Measurements from ENCODE around the gene DVL2. TPM values are rescaled to one million over a fixed set of nuclear protein-coding genes. Genes with fewer than 3 reads are reported as not detected.

DVL2 gene
- total RNA-seq, 4 donors from 2014 or later: 35.9 to 182 (median 69.2) TPM

DNA sequence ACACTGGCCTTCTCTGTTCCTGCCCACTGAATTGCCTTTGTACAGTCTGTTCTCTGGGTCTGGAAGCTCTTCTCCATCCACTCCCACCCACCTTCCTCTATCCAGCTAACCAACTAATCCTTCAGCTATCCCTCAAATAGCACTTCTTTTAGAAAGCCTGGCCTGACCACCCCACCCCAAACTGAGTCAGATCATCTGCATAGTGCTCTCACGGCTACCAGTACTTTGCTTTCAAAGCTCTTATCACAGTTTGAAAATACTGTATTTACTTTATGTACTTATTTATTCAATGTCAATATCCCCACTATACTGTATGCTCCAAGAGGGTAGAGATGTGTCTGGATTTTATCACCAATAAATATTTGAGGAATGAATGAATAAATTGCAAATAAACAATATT lies 32.5 kb upstream of the DVL2 start:
- no peaks in the 10 kb centered on the region for H3K9me3 ChIP-seq
- peaks cover 0 to 59% (median 26%) of the 10 kb centered on the region in 4 donors for H3K4me1 ChIP-seq
- H3K4me3 ChIP-seq: no peak overlapping the region
- H3K36me3 ChIP-seq: no peaks in the 10 kb centered on the region
- in situ Hi-C loops (cut with MboI; ENCODE audit: low pct_ligation_motif_present in 1 of 4, low pct_unique_long_range_greater_than_20kb in 1 of 4, low sequenced_read_pairs in 3 of 4) (no loop called here), intact Hi-C loops (cut with DNase I; ENCODE audit: low total_unique reads) (no loop called here)
- peak overlapping the region; percentile 80 to 82 (median 82) for H3K27ac ChIP-seq
- WGBS, 2 donors (ENCODE audit: low coverage in 1 of 2): 34 to 38% methylated on average over 1 of the region's 1 CpG
- no peak for DNase-seq
- H3K27me3 ChIP-seq: peaks cover 30% of the 10 kb centered on the region
- TF ChIP-seq, protein P1, sequence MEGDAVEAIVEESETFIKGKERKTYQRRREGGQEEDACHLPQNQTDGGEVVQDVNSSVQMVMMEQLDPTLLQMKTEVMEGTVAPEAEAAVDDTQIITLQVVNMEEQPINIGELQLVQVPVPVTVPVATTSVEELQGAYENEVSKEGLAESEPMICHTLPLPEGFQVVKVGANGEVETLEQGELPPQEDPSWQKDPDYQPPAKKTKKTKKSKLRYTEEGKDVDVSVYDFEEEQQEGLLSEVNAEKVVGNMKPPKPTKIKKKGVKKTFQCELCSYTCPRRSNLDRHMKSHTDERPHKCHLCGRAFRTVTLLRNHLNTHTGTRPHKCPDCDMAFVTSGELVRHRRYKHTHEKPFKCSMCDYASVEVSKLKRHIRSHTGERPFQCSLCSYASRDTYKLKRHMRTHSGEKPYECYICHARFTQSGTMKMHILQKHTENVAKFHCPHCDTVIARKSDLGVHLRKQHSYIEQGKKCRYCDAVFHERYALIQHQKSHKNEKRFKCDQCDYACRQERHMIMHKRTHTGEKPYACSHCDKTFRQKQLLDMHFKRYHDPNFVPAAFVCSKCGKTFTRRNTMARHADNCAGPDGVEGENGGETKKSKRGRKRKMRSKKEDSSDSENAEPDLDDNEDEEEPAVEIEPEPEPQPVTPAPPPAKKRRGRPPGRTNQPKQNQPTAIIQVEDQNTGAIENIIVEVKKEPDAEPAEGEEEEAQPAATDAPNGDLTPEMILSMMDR (IDR thresholded peaks at IDR 0.05): no peak
- no peak for TF ChIP-seq POLR2A (IDR thresholded peaks at IDR 0.05)
- no peak for TF ChIP-seq POLR2AphosphoS5 (IDR thresholded peaks at IDR 0.05)
- no peak for TF ChIP-seq EP300 (IDR thresholded peaks at IDR 0.05; ENCODE audit: low read depth)

DNA sequence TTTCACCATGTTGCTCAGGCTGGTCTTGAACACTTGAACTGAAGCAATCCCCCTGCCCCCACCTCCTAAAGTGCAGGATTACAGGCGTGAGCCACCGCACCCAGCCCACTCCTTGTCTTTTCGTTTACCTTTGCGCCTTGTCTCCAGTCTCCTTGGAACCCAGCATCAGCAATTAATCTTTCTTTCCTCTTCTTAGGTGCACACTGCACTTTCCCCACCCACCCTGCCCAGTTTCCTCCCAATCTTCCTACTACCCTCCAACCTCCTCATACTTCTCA lies 29.4 kb upstream of the DVL2 start:
- TF ChIP-seq POLR2A (IDR thresholded peaks at IDR 0.05): no peak
- peak in 1 of 3 donors; percentile 52 for TF ChIP-seq POLR2AphosphoS5 (IDR thresholded peaks at IDR 0.05)
- intact Hi-C loops (cut with DNase I; ENCODE audit: low total_unique reads): no loop called here
- in situ Hi-C loops (cut with MboI; ENCODE audit: low pct_ligation_motif_present in 1 of 4, low pct_unique_long_range_greater_than_20kb in 1 of 4, low sequenced_read_pairs in 3 of 4): no loop called here
- peaks cover 42% of the 10 kb centered on the region for H3K27me3 ChIP-seq
- peak overlapping the region in 3 of 4 donors; percentile 46 to 72 (median 60) for H3K4me3 ChIP-seq
- peak overlapping the region; percentile 88 to 96 (median 94) for H3K27ac ChIP-seq
- peak; percentile 76 for DNase-seq
- H3K9me3 ChIP-seq: no peaks in the 10 kb centered on the region
- 38 to 40% methylated on average over 3 to 4 of the region's 4 CpGs for WGBS, 2 donors (ENCODE audit: low coverage in 1 of 2)
- H3K36me3 ChIP-seq: no peaks in the 10 kb centered on the region
- peaks cover 0 to 65% (median 30%) of the 10 kb centered on the region in 4 donors for H3K4me1 ChIP-seq

DNA sequence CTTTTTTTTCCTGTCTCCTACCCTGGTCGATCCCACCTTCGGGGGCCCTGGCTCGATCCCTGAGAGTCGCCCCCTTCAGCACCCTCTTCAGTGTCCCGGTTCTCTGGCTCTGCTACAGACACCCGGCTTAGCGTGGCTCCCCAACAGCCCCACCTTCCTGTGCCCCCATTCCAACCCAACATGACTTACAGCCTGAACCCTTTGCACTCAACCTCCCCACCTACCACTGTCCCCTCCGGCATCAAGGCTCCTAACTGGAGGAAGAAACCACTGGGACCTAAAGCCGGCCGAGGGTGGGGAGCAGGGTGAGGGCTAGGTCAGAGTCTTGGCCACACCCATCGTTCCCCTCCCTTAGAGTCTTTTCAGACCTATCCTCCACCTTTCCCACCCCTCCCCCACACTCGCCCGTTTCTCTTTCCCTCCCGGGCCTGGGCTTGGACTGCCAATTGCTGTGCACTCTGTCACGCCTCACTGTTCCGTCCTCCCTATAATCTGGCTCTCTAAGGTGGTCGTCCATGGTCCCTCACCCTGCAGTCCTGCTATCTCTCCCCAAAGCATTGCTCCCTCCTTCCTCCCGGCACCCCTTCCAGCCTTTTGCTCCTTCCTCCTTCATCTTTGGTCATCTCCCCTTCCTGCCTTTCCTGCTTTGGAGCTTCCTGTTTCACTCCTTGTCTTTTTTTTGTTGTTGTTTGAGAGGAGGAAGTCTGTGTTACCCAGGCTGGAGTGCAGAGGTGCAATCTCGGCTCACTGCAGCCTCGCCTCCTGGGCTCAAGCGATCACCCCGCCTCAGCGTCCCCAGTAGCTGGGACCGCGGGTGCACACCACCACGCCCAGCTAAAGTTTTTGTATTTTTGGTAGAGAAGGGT lies 28.9 kb upstream of the DVL2 start:
- peak overlapping the region; percentile 88 to 96 (median 94) for H3K27ac ChIP-seq
- peaks cover 42% of the 10 kb centered on the region for H3K27me3 ChIP-seq
- in situ Hi-C loops (cut with MboI; ENCODE audit: low pct_ligation_motif_present in 1 of 4, low pct_unique_long_range_greater_than_20kb in 1 of 4, low sequenced_read_pairs in 3 of 4): no loop called here
- intact Hi-C loops (cut with DNase I; ENCODE audit: low total_unique reads): no loop called here
- peak overlapping the region; percentile 32 to 72 (median 53) for H3K4me3 ChIP-seq
- H3K4me1 ChIP-seq: peaks cover 0 to 69% (median 31%) of the 10 kb centered on the region in 4 donors
- H3K36me3 ChIP-seq: no peaks in the 10 kb centered on the region
- TF ChIP-seq, protein P1 (IDR thresholded peaks at IDR 0.05): no peak
- TF ChIP-seq EP300 (IDR thresholded peaks at IDR 0.05; ENCODE audit: low read depth): peak; percentile 67
- peak; percentile 95 for TF ChIP-seq POLR2A (IDR thresholded peaks at IDR 0.05)
- TF ChIP-seq POLR2AphosphoS5 (IDR thresholded peaks at IDR 0.05): peak; percentile 6 to 90 (median 79)
- H3K9me3 ChIP-seq: no peaks in the 10 kb centered on the region
- DNase-seq: peak; percentile 95
- WGBS, 2 donors (ENCODE audit: low coverage in 1 of 2): 3 to 11% methylated on average over 11 to 26 of the region's 26 CpGs

DNA sequence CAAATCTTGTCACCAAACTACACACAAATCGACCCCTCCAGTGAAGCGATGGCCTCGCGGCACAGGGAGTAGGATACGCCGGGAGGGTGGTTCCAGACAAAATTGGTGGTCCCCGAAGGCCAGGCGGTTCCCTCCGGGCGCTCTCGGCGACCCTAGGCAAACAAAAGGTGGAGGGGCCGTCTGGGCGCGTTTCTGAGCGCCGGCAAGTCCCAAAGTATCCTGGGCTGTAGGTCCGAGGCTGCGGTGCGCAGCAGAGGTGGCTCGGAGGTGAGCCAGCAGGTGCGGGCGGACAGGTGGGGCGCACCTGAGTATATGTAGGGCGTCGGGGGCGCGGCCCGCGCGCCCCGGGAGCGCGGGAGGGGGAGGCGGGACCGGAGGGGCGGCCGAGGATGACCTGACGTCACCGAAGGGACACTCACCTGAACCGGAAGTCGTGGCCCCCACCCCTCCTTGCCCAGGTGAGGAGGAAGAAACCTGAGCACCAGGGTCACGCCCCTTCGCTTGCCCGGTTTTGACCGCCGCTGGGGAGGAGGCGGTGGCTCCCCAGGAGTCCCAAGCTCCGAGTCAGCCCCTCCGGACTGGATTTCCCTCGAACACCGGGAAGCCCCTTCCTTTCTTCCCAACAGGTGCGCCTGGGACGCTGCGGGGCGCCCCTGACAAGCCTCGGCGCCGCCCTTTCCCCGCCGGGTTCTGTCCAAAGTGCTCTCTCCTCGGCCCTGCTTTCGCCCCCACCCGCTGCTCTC lies 28.0 kb upstream of the DVL2 start, which contains the start of gene CLDN7:
Gene CLDN7, minus strand, starts transcription at position 287 of the 743 bp plus-strand sequence. CDS start 435 bp downstream, outside the sequence.
- Histone ChIP-seq H3K27ac (peak within 1 kb of the TSS; percentile 88 to 96 (median 94)), H3K4me3 (peak within 1 kb of the TSS; percentile 43 to 72 (median 53)), H3K4me1 (peaks cover 0 to 73% (median 37%) of the 10 kb centered on the region in 4 donors), H3K27me3 (peaks cover 42% of the 10 kb centered on the region), H3K36me3 (no peaks in the 10 kb centered on the region), H3K9me3 (no peaks in the 10 kb centered on the region)
- in situ Hi-C loops (cut with MboI; ENCODE audit: low pct_ligation_motif_present in 1 of 4, low pct_unique_long_range_greater_than_20kb in 1 of 4, low sequenced_read_pairs in 3 of 4): no loop called here
- intact Hi-C loops (cut with DNase I; ENCODE audit: low total_unique reads): no loop called here
- peak; percentile 94 for DNase-seq
- WGBS, 2 donors (ENCODE audit: low coverage in 1 of 2): 5 to 11% methylated on average over 3 to 52 of the region's 64 CpGs
- TF ChIP-seq POLR2AphosphoS5 (IDR thresholded peaks at IDR 0.05) (peak; percentile 72 to 99 (median 99)), EP300 (IDR thresholded peaks at IDR 0.05; ENCODE audit: low read depth) (peak; percentile 54), POLR2A (IDR thresholded peaks at IDR 0.05) (peak; percentile 99)
- TF ChIP-seq, protein P1 (IDR thresholded peaks at IDR 0.05): peak in 2 of 5 experiments; percentile 14 to 43
